ENCODE results near the gene AZU1. TPM values are rescaled to one million over a fixed set of nuclear protein-coding genes. Genes with fewer than 3 reads are reported as not detected.

The AZU1 gene
- polyA plus RNA-seq, 2 donors: not detected

- WGBS, 2 donors: 90 to 93% methylated on average over 21 to 26 of the region's 26 CpGs
- H3K27me3 ChIP-seq (ENCODE audit: control insufficient read depth in 1 of 2, insufficient read depth in 2 of 2, low read length in 2 of 2): no peaks in the 10 kb centered on the region
- H3K27ac ChIP-seq (ENCODE audit: low read depth in 2 of 2, low read length in 1 of 2): no peak overlapping the region
- H3K9me3 ChIP-seq (ENCODE audit: control insufficient read depth in 2 of 2, insufficient read depth in 1 of 2, low read depth in 1 of 2, low read length in 1 of 2): no peaks in the 10 kb centered on the region
- H3K36me3 ChIP-seq (ENCODE audit: control insufficient read depth in 2 of 2, insufficient read depth in 2 of 2, low read length in 1 of 2): peaks cover 21 to 79% of the 10 kb centered on the region in 2 donors
- H3K4me1 ChIP-seq (ENCODE audit: control insufficient read depth in 2 of 2, insufficient read depth in 2 of 2, low read length in 1 of 2): peaks cover 0 to 4% of the 10 kb centered on the region in 2 donors
- no peak overlapping the region for H3K4me3 ChIP-seq (ENCODE audit: low read depth in 1 of 2, low read length in 2 of 2)
Measured at GRCh38 chr19:808423-808775, 19.2 kb upstream of the AZU1 start.

GRCh38 chr19:810077-810855 lies 17.4 kb upstream of the AZU1 start:
- H3K9me3 ChIP-seq (ENCODE audit: control insufficient read depth in 2 of 2, insufficient read depth in 1 of 2, low read depth in 1 of 2, low read length in 1 of 2): peaks cover 0 to 2% of the 10 kb centered on the region in 2 donors
- H3K36me3 ChIP-seq (ENCODE audit: control insufficient read depth in 2 of 2, insufficient read depth in 2 of 2, low read length in 1 of 2): peaks cover 6 to 65% of the 10 kb centered on the region in 2 donors
- WGBS, 2 donors: 83% methylated on average over 30 of the region's 30 CpGs
- H3K27ac ChIP-seq (ENCODE audit: low read depth in 2 of 2, low read length in 1 of 2): no peak overlapping the region
- H3K4me3 ChIP-seq (ENCODE audit: low read depth in 1 of 2, low read length in 2 of 2): no peak overlapping the region
- H3K4me1 ChIP-seq (ENCODE audit: control insufficient read depth in 2 of 2, insufficient read depth in 2 of 2, low read length in 1 of 2): peaks cover 0 to 4% of the 10 kb centered on the region in 2 donors
- H3K27me3 ChIP-seq (ENCODE audit: control insufficient read depth in 1 of 2, insufficient read depth in 2 of 2, low read length in 2 of 2): no peaks in the 10 kb centered on the region

- no peak overlapping the region for H3K4me3 ChIP-seq (ENCODE audit: low read depth in 1 of 2, low read length in 2 of 2)
- 81 to 86% methylated on average over 25 of the region's 25 CpGs for WGBS, 2 donors
- H3K9me3 ChIP-seq (ENCODE audit: control insufficient read depth in 2 of 2, insufficient read depth in 1 of 2, low read depth in 1 of 2, low read length in 1 of 2): peaks cover 0 to 2% of the 10 kb centered on the region in 2 donors
- H3K4me1 ChIP-seq (ENCODE audit: control insufficient read depth in 2 of 2, insufficient read depth in 2 of 2, low read length in 1 of 2): no peaks in the 10 kb centered on the region
- H3K36me3 ChIP-seq (ENCODE audit: control insufficient read depth in 2 of 2, insufficient read depth in 2 of 2, low read length in 1 of 2): peaks cover 3 to 58% of the 10 kb centered on the region in 2 donors
- no peaks in the 10 kb centered on the region for H3K27me3 ChIP-seq (ENCODE audit: control insufficient read depth in 1 of 2, insufficient read depth in 2 of 2, low read length in 2 of 2)
- no peak overlapping the region for H3K27ac ChIP-seq (ENCODE audit: low read depth in 2 of 2, low read length in 1 of 2)
Measured at GRCh38 chr19:810883-811489, 16.7 kb upstream of the AZU1 start.

GRCh38 chr19:811506-812048 lies 16.1 kb upstream of the AZU1 start:
- Histone ChIP-seq H3K36me3 (ENCODE audit: control insufficient read depth in 2 of 2, insufficient read depth in 2 of 2, low read length in 1 of 2) (peaks cover 3 to 52% of the 10 kb centered on the region in 2 donors), H3K4me1 (ENCODE audit: control insufficient read depth in 2 of 2, insufficient read depth in 2 of 2, low read length in 1 of 2) (no peaks in the 10 kb centered on the region), H3K9me3 (ENCODE audit: control insufficient read depth in 2 of 2, insufficient read depth in 1 of 2, low read depth in 1 of 2, low read length in 1 of 2) (peaks cover 0 to 2% of the 10 kb centered on the region in 2 donors), H3K4me3 (ENCODE audit: low read depth in 1 of 2, low read length in 2 of 2) (no peak overlapping the region), H3K27me3 (ENCODE audit: control insufficient read depth in 1 of 2, insufficient read depth in 2 of 2, low read length in 2 of 2) (no peaks in the 10 kb centered on the region), H3K27ac (ENCODE audit: low read depth in 2 of 2, low read length in 1 of 2) (no peak overlapping the region)
- WGBS, 2 donors: 90% methylated on average over 20 of the region's 20 CpGs

- Histone ChIP-seq H3K27me3 (ENCODE audit: control insufficient read depth in 1 of 2, insufficient read depth in 2 of 2, low read length in 2 of 2) (no peaks in the 10 kb centered on the region), H3K4me3 (ENCODE audit: low read depth in 1 of 2, low read length in 2 of 2) (no peak overlapping the region), H3K4me1 (ENCODE audit: control insufficient read depth in 2 of 2, insufficient read depth in 2 of 2, low read length in 1 of 2) (no peaks in the 10 kb centered on the region), H3K27ac (ENCODE audit: low read depth in 2 of 2, low read length in 1 of 2) (no peak overlapping the region), H3K36me3 (ENCODE audit: control insufficient read depth in 2 of 2, insufficient read depth in 2 of 2, low read length in 1 of 2) (peaks cover 3 to 45% of the 10 kb centered on the region in 2 donors), H3K9me3 (ENCODE audit: control insufficient read depth in 2 of 2, insufficient read depth in 1 of 2, low read depth in 1 of 2, low read length in 1 of 2) (peaks cover 0 to 2% of the 10 kb centered on the region in 2 donors)
- WGBS, 2 donors: 91 to 92% methylated on average over 74 to 80 of the region's 80 CpGs
Measured at GRCh38 chr19:812049-812746, 15.4 kb upstream of the AZU1 start.

GRCh38 chr19:812747-813218 lies 14.9 kb upstream of the AZU1 start:
- no peaks in the 10 kb centered on the region for H3K4me1 ChIP-seq (ENCODE audit: control insufficient read depth in 2 of 2, insufficient read depth in 2 of 2, low read length in 1 of 2)
- WGBS, 2 donors: 95% methylated on average over 67 to 72 of the region's 72 CpGs
- peaks cover 3 to 41% of the 10 kb centered on the region in 2 donors for H3K36me3 ChIP-seq (ENCODE audit: control insufficient read depth in 2 of 2, insufficient read depth in 2 of 2, low read length in 1 of 2)
- H3K4me3 ChIP-seq (ENCODE audit: low read depth in 1 of 2, low read length in 2 of 2): no peak overlapping the region
- H3K9me3 ChIP-seq (ENCODE audit: control insufficient read depth in 2 of 2, insufficient read depth in 1 of 2, low read depth in 1 of 2, low read length in 1 of 2): peaks cover 0 to 2% of the 10 kb centered on the region in 2 donors
- no peak overlapping the region for H3K27ac ChIP-seq (ENCODE audit: low read depth in 2 of 2, low read length in 1 of 2)
- no peaks in the 10 kb centered on the region for H3K27me3 ChIP-seq (ENCODE audit: control insufficient read depth in 1 of 2, insufficient read depth in 2 of 2, low read length in 2 of 2)

- H3K9me3 ChIP-seq (ENCODE audit: control insufficient read depth in 2 of 2, insufficient read depth in 1 of 2, low read depth in 1 of 2, low read length in 1 of 2): peaks cover 0 to 2% of the 10 kb centered on the region in 2 donors
- peaks cover 3 to 37% of the 10 kb centered on the region in 2 donors for H3K36me3 ChIP-seq (ENCODE audit: control insufficient read depth in 2 of 2, insufficient read depth in 2 of 2, low read length in 1 of 2)
Measured at GRCh38 chr19:813219-814151, 14.2 kb upstream of the AZU1 start.

GRCh38 chr19:814152-815078 lies 13.2 kb upstream of the AZU1 start:
- Histone ChIP-seq H3K4me3 (ENCODE audit: low read depth in 1 of 2, low read length in 2 of 2) (no peak overlapping the region), H3K4me1 (ENCODE audit: control insufficient read depth in 2 of 2, insufficient read depth in 2 of 2, low read length in 1 of 2) (no peaks in the 10 kb centered on the region), H3K9me3 (ENCODE audit: control insufficient read depth in 2 of 2, insufficient read depth in 1 of 2, low read depth in 1 of 2, low read length in 1 of 2) (peaks cover 0 to 2% of the 10 kb centered on the region in 2 donors), H3K36me3 (ENCODE audit: control insufficient read depth in 2 of 2, insufficient read depth in 2 of 2, low read length in 1 of 2) (peaks cover 3 to 30% of the 10 kb centered on the region in 2 donors), H3K27ac (ENCODE audit: low read depth in 2 of 2, low read length in 1 of 2) (no peak overlapping the region), H3K27me3 (ENCODE audit: control insufficient read depth in 1 of 2, insufficient read depth in 2 of 2, low read length in 2 of 2) (no peaks in the 10 kb centered on the region)
- WGBS, 2 donors: 85 to 86% methylated on average over 49 of the region's 49 CpGs

More at GRCh38 chr19:813219-814151, 14.2 kb upstream of the AZU1 start:
- 90% methylated on average over 76 to 87 of the region's 87 CpGs for WGBS, 2 donors
- Histone ChIP-seq H3K4me3 (ENCODE audit: low read depth in 1 of 2, low read length in 2 of 2) (no peak overlapping the region), H3K27me3 (ENCODE audit: control insufficient read depth in 1 of 2, insufficient read depth in 2 of 2, low read length in 2 of 2) (no peaks in the 10 kb centered on the region), H3K4me1 (ENCODE audit: control insufficient read depth in 2 of 2, insufficient read depth in 2 of 2, low read length in 1 of 2) (no peaks in the 10 kb centered on the region), H3K27ac (ENCODE audit: low read depth in 2 of 2, low read length in 1 of 2) (no peak overlapping the region)

All from esophagus (tissue), 2 donors.